Mesenchymal stem cell (in vitro differentiated cells and primary cell): ENCODE measurements around the gene HK1.

Experiments
- DNase-seq: peaks from one replicate; pipeline ENCODE4 v3.0.0-alpha.2; 2013
- H2AFZ ChIP-seq: one replicate; pipeline ENCODE4 v1.6.1; 2013; ENCODE audit warnings: low read depth, mild to moderate bottlenecking, control low read depth, inconsistent platforms, low read length, moderate library complexity
- H2AK5ac ChIP-seq: 2 replicates; pipeline ENCODE4 v1.6.1; 2013; ENCODE audit warnings: low read length, moderate library complexity, mild to moderate bottlenecking, inconsistent platforms; ENCODE audit not compliant: severe bottlenecking
- H2BK120ac ChIP-seq: one replicate; pipeline ENCODE4 v1.6.1; 2013; ENCODE audit warnings: low read depth, mild to moderate bottlenecking, inconsistent platforms, low read length, moderate library complexity
- H2BK12ac ChIP-seq, 2 experiments: one replicate each; pipeline ENCODE4 v1.6.1; 2013; ENCODE audit warnings: inconsistent platforms in 2 of 2, low read length in 2 of 2, mild to moderate bottlenecking in 2 of 2, moderate library complexity in 2 of 2, control low read depth in 1 of 2
- H2BK15ac ChIP-seq: one replicate; pipeline ENCODE4 v1.6.1; 2013; ENCODE audit warnings: mild to moderate bottlenecking, low read depth, inconsistent platforms; ENCODE audit not compliant: poor library complexity, severe bottlenecking
- H2BK5ac ChIP-seq: 2 replicates; pipeline ENCODE4 v1.6.1; 2013; ENCODE audit warnings: low read depth, mild to moderate bottlenecking, low read length, control low read depth, inconsistent platforms; ENCODE audit not compliant: poor library complexity, severe bottlenecking
- H3K14ac ChIP-seq, 2 experiments: one replicate each; pipeline ENCODE4 v1.6.1; 2013; ENCODE audit warnings: inconsistent platforms in 2 of 2, low read length in 2 of 2, control low read depth in 1 of 2, mild to moderate bottlenecking in 1 of 2, moderate library complexity in 1 of 2
- H3K18ac ChIP-seq, 2 experiments: one replicate each; pipeline ENCODE4 v1.6.1; 2013; ENCODE audit warnings: inconsistent platforms in 2 of 2, low read length in 2 of 2, control low read depth in 1 of 2, low read depth in 1 of 2, mild to moderate bottlenecking in 1 of 2
- H3K23ac ChIP-seq, 2 experiments: one replicate each; pipeline ENCODE4 v1.6.1; 2013; ENCODE audit warnings: inconsistent platforms in 2 of 2, low read length in 2 of 2, mild to moderate bottlenecking in 2 of 2, moderate library complexity in 2 of 2, control low read depth in 1 of 2
- H3K27ac ChIP-seq: 2 replicates; pipeline ENCODE4 v1.5.1; 2013; ENCODE audit warnings: mild to moderate bottlenecking, moderate library complexity, low read length, control low read depth, inconsistent platforms; ENCODE audit not compliant: poor library complexity, severe bottlenecking
- H3K27me3 ChIP-seq, 2 experiments: 2 replicates each; pipeline versions ENCODE4 v1.6.1 to v1.7.0; 2013; ENCODE audit warnings: low read length in 2 of 2, mild to moderate bottlenecking in 2 of 2, moderate library complexity in 2 of 2, control low read depth in 1 of 2, inconsistent platforms in 1 of 2; ENCODE audit not compliant: control insufficient read depth in 1 of 2, insufficient read depth in 1 of 2
- H3K36me3 ChIP-seq, 2 experiments: 2 replicates each; pipeline versions ENCODE4 v1.6.1 to v1.7.0; 2013; ENCODE audit warnings: low read length in 2 of 2, control low read depth in 1 of 2, inconsistent platforms in 1 of 2, low read depth in 1 of 2, mild to moderate bottlenecking in 1 of 2; ENCODE audit not compliant: insufficient read depth in 2 of 2, control insufficient read depth in 1 of 2
- H3K4ac ChIP-seq, 2 experiments: one replicate each; pipeline ENCODE4 v1.6.1; 2013; ENCODE audit warnings: inconsistent platforms in 2 of 2, low read length in 2 of 2, mild to moderate bottlenecking in 2 of 2, moderate library complexity in 2 of 2, control low read depth in 1 of 2, low read depth in 1 of 2
- H3K4me1 ChIP-seq: 2 replicates; pipeline ENCODE4 v1.6.1; 2013; ENCODE audit warnings: low read depth, low read length, control low read depth; ENCODE audit not compliant: control insufficient read depth, insufficient read depth
- H3K4me2 ChIP-seq: 2 replicates; pipeline ENCODE4 v1.6.1; 2013; ENCODE audit warnings: low read length, mild to moderate bottlenecking, inconsistent platforms; ENCODE audit not compliant: poor library complexity, severe bottlenecking
- H3K4me3 ChIP-seq, 2 experiments: 2 replicates each; pipeline versions ENCODE4 v1.5.1 to v1.7.0; 2013; ENCODE audit warnings: low read length in 2 of 2, mild to moderate bottlenecking in 2 of 2, control low read depth in 1 of 2, low read depth in 1 of 2; ENCODE audit not compliant: insufficient read depth in 1 of 2
- H3K79me1 ChIP-seq: replicated peaks from 2 replicates; pipeline ENCODE4 v1.6.1; 2013; ENCODE audit warnings: mild to moderate bottlenecking, control low read depth, low read length, inconsistent platforms; ENCODE audit not compliant: poor library complexity, severe bottlenecking
- H3K9ac ChIP-seq: 2 replicates; pipeline ENCODE4 v1.7.0; 2013; ENCODE audit warnings: mild to moderate bottlenecking, low read length, moderate library complexity
- H3K9me3 ChIP-seq: 2 replicates; pipeline ENCODE4 v1.7.0; 2013; ENCODE audit warnings: mild to moderate bottlenecking, low read length; ENCODE audit not compliant: control insufficient read depth
- H4K8ac ChIP-seq: one replicate; pipeline ENCODE4 v1.6.1; 2013; ENCODE audit warnings: inconsistent platforms, mild to moderate bottlenecking, low read length, moderate library complexity
- H4K91ac ChIP-seq: one replicate; pipeline ENCODE4 v1.6.1; 2013; ENCODE audit warnings: mild to moderate bottlenecking, low read length, inconsistent platforms
- WGBS: methylation state at CpG from one replicate; pipeline ENCODE4 v1.1.7; 2013; ENCODE audit warnings: mixed read lengths; 5-methylcytosine and 5-hydroxymethylcytosine counted together

HK1 gene

GRCh38 chr10:69239816-69240434, 38.4 kb upstream of the HK1 start:
- no peak overlapping the region for H3K14ac ChIP-seq
- H3K4me1 ChIP-seq, result no peaks in the 10 kb centered on the region
- no peak for DNase-seq
- H2AK5ac ChIP-seq, result no peak overlapping the region
- peaks cover 0 to 29% of the 10 kb centered on the region in 2 experiments for H3K36me3 ChIP-seq
- H2BK12ac ChIP-seq, result no peak overlapping the region
- H3K4me2 ChIP-seq, result no peak overlapping the region
- no peak overlapping the region for H3K23ac ChIP-seq
- H2BK5ac ChIP-seq, result no peak overlapping the region
- no peak overlapping the region for H4K91ac ChIP-seq
- H3K18ac ChIP-seq, result no peak overlapping the region
- no peaks in the 10 kb centered on the region for H3K79me1 ChIP-seq
- no peak overlapping the region for H3K4me3 ChIP-seq
- H3K27ac ChIP-seq, result no peak overlapping the region
- no peak overlapping the region for H2BK120ac ChIP-seq
- H3K27me3 ChIP-seq, result no peaks in the 10 kb centered on the region
- WGBS, result 87% methylated on average over 5 of the region's 6 CpGs
- H2AFZ ChIP-seq, result no peak overlapping the region
- no peak overlapping the region for H4K8ac ChIP-seq
- peak overlapping the region; percentile 33 for H3K9ac ChIP-seq
- H2BK15ac ChIP-seq, result no peak overlapping the region
- no peak overlapping the region for H3K4ac ChIP-seq
- no peaks in the 10 kb centered on the region for H3K9me3 ChIP-seq

GRCh38 chr10:69240455-69240854, 37.8 kb upstream of the HK1 start:
- Histone ChIP-seq H2BK15ac (no peak overlapping the region), H3K4me3 (no peak overlapping the region), H3K36me3 (peaks cover 0 to 29% of the 10 kb centered on the region in 2 experiments), H3K4me1 (no peaks in the 10 kb centered on the region), H3K18ac (no peak overlapping the region), H2BK120ac (no peak overlapping the region), H3K9ac (no peak overlapping the region), H2AFZ (no peak overlapping the region), H2BK12ac (no peak overlapping the region), H3K14ac (no peak overlapping the region), H3K27me3 (no peaks in the 10 kb centered on the region), H3K27ac (no peak overlapping the region), H4K91ac (no peak overlapping the region), H3K23ac (no peak overlapping the region), H3K4me2 (no peak overlapping the region), H2AK5ac (no peak overlapping the region), H3K9me3 (no peaks in the 10 kb centered on the region), H4K8ac (no peak overlapping the region), H2BK5ac (no peak overlapping the region), H3K4ac (no peak overlapping the region), H3K79me1 (no peaks in the 10 kb centered on the region)
- WGBS, result 96% methylated on average over 11 of the region's 11 CpGs
- no peak for DNase-seq

- no peak for DNase-seq
- H3K4me3 ChIP-seq, result no peak overlapping the region
- H3K18ac ChIP-seq, result no peak overlapping the region
- H2AK5ac ChIP-seq, result no peak overlapping the region
- no peak overlapping the region for H2AFZ ChIP-seq
- peaks cover 0 to 38% of the 10 kb centered on the region in 2 experiments for H3K36me3 ChIP-seq
- H3K4me2 ChIP-seq, result no peak overlapping the region
- H3K27ac ChIP-seq, result no peak overlapping the region
- H3K4me1 ChIP-seq, result no peaks in the 10 kb centered on the region
- no peaks in the 10 kb centered on the region for H3K9me3 ChIP-seq
- no peak overlapping the region for H2BK15ac ChIP-seq
- no peak overlapping the region for H4K91ac ChIP-seq
- no peak overlapping the region for H2BK5ac ChIP-seq
- WGBS, result 91% methylated on average over 6 of the region's 7 CpGs
- peak overlapping the region; percentile 7 for H3K9ac ChIP-seq
- no peak overlapping the region for H3K4ac ChIP-seq
- H2BK120ac ChIP-seq, result no peak overlapping the region
- H3K79me1 ChIP-seq, result no peaks in the 10 kb centered on the region
- no peaks in the 10 kb centered on the region for H3K27me3 ChIP-seq
- no peak overlapping the region for H2BK12ac ChIP-seq
- H3K23ac ChIP-seq, result no peak overlapping the region
- no peak overlapping the region for H4K8ac ChIP-seq
- H3K14ac ChIP-seq, result no peak overlapping the region
These were observed 36.7 kb upstream of the HK1 start for GRCh38 chr10:69241575-69241974.

- H3K4me3 ChIP-seq, result no peak overlapping the region
- H3K9ac ChIP-seq, result peak overlapping the region; percentile 7
- H3K79me1 ChIP-seq, result no peaks in the 10 kb centered on the region
- H2BK5ac ChIP-seq, result no peak overlapping the region
- H3K9me3 ChIP-seq, result no peaks in the 10 kb centered on the region
- H2AK5ac ChIP-seq, result no peak overlapping the region
- H3K4me1 ChIP-seq, result no peaks in the 10 kb centered on the region
- WGBS, result 97% methylated on average over 11 of the region's 11 CpGs
- H3K23ac ChIP-seq, result no peak overlapping the region
- H2BK15ac ChIP-seq, result no peak overlapping the region
- H3K14ac ChIP-seq, result no peak overlapping the region
- no peak overlapping the region for H4K91ac ChIP-seq
- no peak overlapping the region for H2AFZ ChIP-seq
- no peak overlapping the region for H4K8ac ChIP-seq
- H3K27ac ChIP-seq, result no peak overlapping the region
- no peak overlapping the region for H3K18ac ChIP-seq
- no peak overlapping the region for H3K4ac ChIP-seq
- no peak overlapping the region for H3K4me2 ChIP-seq
- no peak overlapping the region for H2BK120ac ChIP-seq
- peaks cover 0 to 42% of the 10 kb centered on the region in 2 experiments for H3K36me3 ChIP-seq
- H2BK12ac ChIP-seq, result no peak overlapping the region
- H3K27me3 ChIP-seq, result no peaks in the 10 kb centered on the region
- no peak for DNase-seq
These were observed 36.0 kb upstream of the HK1 start for GRCh38 chr10:69242040-69242851.
